ENCODE results near the gene ANKRD49.

GRCh38 chr11:94445641-94446040 lies 48.1 kb upstream of the ANKRD49 start:
- TF ChIP-seq CTCF (IDR thresholded peaks at IDR 0.05) (no peak), POLR2A (IDR thresholded peaks at IDR 0.05) (no peak), POLR2AphosphoS5 (IDR thresholded peaks at IDR 0.05) (no peak)
